Skeletal muscle tissue (tissue), 4 donors: ENCODE measurements around the gene SEPTIN5. TPM values are rescaled to one million over a fixed set of nuclear protein-coding genes. Genes with fewer than 3 reads are reported as not detected.
A peak's percentile ranks its signal among the peaks of the same experiment; 100 is the strongest.

Experiments
- H3K27ac ChIP-seq: one replicate; pipeline ENCODE4 v1.7.0; 2013; ENCODE audit warnings: mild to moderate bottlenecking, low read depth, low read length, inconsistent platforms
- H3K27me3 ChIP-seq, 3 donors: one replicate each; pipeline ENCODE4 v1.7.0; 2013; ENCODE audit warnings: low read length in 3 of 3; ENCODE audit not compliant: control insufficient read depth in 3 of 3, insufficient read depth in 3 of 3
- H3K36me3 ChIP-seq, 3 donors: one replicate each; pipeline ENCODE4 v1.7.0; 2013; ENCODE audit warnings: low read length in 3 of 3; ENCODE audit not compliant: control insufficient read depth in 3 of 3, insufficient read depth in 3 of 3
- H3K4me1 ChIP-seq, 3 donors: one replicate each; pipeline ENCODE4 v1.7.0; 2013; ENCODE audit warnings: low read length in 3 of 3, mild to moderate bottlenecking in 3 of 3; ENCODE audit not compliant: control insufficient read depth in 3 of 3, insufficient read depth in 3 of 3
- H3K4me3 ChIP-seq, 3 donors: one replicate each; pipeline ENCODE4 v1.7.0; 2013; ENCODE audit warnings: low read length in 3 of 3
- H3K9ac ChIP-seq, 3 donors: one replicate each; pipeline ENCODE4 v1.7.0; 2013; ENCODE audit warnings: low read length in 3 of 3, mild to moderate bottlenecking in 3 of 3, moderate library complexity in 2 of 3, low read depth in 1 of 3
- H3K9me3 ChIP-seq, 3 donors: one replicate each; pipeline ENCODE4 v1.7.0; 2013; ENCODE audit warnings: low read length in 3 of 3; ENCODE audit not compliant: control insufficient read depth in 3 of 3
- total RNA-seq: library from RNA; depleted of rRNA; stranded (reverse); fragments of >200 nt; gene quantifications from one replicate; pipeline ENCODE4 v1.2.3, GENCODE V29; 2014
- donor health status: Osteomylitis.

Gene SEPTIN5
- total RNA-seq, 1 donor from 2014 or later = 28.7 TPM

GRCh38 chr22:19680911-19681862, 33.1 kb upstream of the SEPTIN5 start:
- H3K9me3 ChIP-seq = no peaks in the 10 kb centered on the region
- H3K4me3 ChIP-seq = no peak overlapping the region
- H3K27me3 ChIP-seq = peaks cover 4 to 12% (median 7%) of the 10 kb centered on the region in 3 donors
- H3K36me3 ChIP-seq = no peaks in the 10 kb centered on the region
- no peak overlapping the region for H3K9ac ChIP-seq
- H3K4me1 ChIP-seq = peaks cover 0 to 5% (median 3%) of the 10 kb centered on the region in 3 donors
- no peak overlapping the region for H3K27ac ChIP-seq

DNA sequence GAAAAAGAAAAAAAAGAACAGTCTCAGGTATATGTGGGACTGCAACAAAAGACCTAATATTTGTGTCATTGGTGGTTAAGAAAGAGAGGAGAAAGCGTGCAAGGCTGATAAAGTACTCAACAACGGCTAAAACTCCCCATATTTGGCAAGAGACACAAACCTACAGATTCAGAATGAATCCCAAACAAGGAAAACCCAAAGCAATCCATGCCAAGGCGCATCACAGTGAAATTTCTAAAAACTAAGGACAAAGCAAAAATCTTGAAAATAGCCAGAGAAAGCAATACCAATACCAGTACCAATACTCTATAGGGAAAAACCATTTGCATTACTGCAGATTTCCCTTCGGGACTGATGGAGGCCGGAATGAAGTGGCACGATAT, 32.4 kb upstream of the SEPTIN5 start:
- H3K9me3 ChIP-seq = no peaks in the 10 kb centered on the region
- no peaks in the 10 kb centered on the region for H3K36me3 ChIP-seq
- H3K4me1 ChIP-seq = peaks cover 0 to 5% (median 3%) of the 10 kb centered on the region in 3 donors
- peaks cover 4 to 12% (median 7%) of the 10 kb centered on the region in 3 donors for H3K27me3 ChIP-seq
- H3K9ac ChIP-seq = no peak overlapping the region
- H3K27ac ChIP-seq = no peak overlapping the region
- H3K4me3 ChIP-seq = no peak overlapping the region

DNA sequence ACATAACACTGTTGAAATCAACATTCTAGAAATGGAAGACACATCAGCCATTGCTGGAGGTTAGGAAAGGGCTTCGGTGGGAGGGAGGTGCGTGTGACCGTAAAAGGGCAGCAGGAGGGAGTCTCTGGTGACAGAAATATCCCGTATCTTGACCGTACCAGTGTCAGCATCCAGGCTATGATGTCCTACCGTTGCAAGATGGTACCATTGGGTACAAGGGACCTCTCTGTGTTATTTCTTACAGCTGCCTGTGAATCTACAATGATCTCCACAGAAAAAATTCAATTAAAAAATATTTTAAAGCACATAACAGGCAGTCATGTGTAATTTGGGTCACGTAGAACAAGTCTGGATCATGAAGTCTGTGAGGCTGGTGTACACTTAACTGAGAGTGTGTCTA, 27.4 kb upstream of the SEPTIN5 start:
- Histone ChIP-seq H3K4me3 (no peak overlapping the region), H3K9ac (no peak overlapping the region), H3K4me1 (peaks cover 0 to 4% (median 0%) of the 10 kb centered on the region in 3 donors), H3K27me3 (peaks cover 0 to 26% (median 15%) of the 10 kb centered on the region in 3 donors), H3K27ac (no peak overlapping the region), H3K9me3 (no peaks in the 10 kb centered on the region), H3K36me3 (no peaks in the 10 kb centered on the region)

GRCh38 chr22:19687561-19688300, 26.6 kb upstream of the SEPTIN5 start:
- Histone ChIP-seq H3K9me3 (no peaks in the 10 kb centered on the region), H3K27me3 (peaks cover 0 to 23% (median 16%) of the 10 kb centered on the region in 3 donors), H3K4me3 (no peak overlapping the region), H3K27ac (no peak overlapping the region), H3K4me1 (peaks cover 0 to 4% (median 0%) of the 10 kb centered on the region in 3 donors), H3K36me3 (no peaks in the 10 kb centered on the region), H3K9ac (no peak overlapping the region)

DNA sequence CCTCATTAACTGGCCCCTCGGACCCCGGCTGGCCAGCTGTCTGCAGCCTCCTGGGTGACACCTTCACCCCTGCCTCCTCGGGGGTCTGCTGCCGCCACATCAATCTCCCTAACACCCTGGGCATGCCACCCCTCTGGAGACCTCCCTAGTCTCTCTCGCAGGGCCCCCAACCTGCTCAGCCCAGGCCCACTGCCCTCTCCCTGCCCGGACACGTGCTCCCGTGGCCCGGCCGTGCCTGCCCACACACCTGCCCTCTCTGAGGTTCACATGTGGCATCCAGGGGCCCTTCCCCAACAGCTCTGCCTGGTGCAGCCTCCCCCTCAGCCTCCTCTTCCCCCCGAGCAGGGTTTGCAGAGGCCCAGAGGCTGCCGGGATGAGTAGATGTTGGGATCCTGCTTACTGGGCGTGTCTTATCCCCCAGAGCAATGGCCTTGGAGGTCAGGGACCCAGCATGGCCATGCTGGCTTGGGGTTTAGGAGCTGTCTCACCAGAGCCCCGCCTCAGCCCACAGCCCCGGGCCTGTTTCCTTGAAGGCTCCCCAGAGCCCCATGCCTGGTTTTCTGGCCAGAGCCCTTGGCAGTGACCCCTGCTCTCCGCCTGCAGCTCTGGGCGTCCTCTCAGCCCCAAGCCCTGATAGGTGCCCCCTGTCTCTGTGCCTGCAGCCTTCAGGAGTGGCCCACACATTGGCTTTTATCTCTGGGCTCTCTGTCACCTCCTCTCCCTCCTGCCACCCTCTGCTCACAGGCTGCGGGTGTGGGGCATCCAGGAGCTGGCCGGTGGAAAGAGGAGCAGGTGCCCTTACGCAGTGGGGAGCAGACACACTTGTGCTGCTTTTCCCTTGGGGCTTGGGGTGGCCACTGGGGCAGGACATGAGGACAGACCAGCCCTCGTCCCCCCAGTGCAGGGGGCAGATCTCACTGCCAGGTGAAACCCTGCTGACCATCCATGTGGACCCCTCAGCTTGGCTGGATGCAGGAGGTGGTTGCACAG, 25.7 kb upstream of the SEPTIN5 start:
- Histone ChIP-seq H3K27me3 (peaks cover 0 to 24% (median 18%) of the 10 kb centered on the region in 3 donors), H3K4me1 (peaks cover 0 to 4% (median 0%) of the 10 kb centered on the region in 3 donors), H3K27ac (no peak overlapping the region), H3K9me3 (no peaks in the 10 kb centered on the region), H3K4me3 (no peak overlapping the region), H3K9ac (no peak overlapping the region), H3K36me3 (no peaks in the 10 kb centered on the region)

DNA sequence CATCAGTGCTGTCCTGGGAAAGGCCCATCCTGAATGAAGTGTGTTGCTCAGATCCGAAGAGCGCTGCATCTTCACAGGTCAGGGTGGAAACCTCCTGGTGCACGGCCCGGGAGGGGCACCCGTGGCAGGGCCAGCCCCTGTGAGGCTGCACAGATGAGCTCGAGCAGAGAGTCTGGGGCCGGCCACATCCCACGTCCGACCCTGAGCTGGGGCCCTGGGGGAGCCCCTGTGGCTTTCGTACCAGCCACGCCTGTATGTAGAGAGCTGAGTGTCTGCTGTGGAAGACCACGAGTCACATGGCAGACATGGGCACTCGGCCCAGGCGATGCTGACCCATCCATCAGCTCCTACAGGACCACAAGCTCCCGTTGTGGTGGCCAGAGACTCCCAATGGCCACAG, 24.9 kb upstream of the SEPTIN5 start:
- peaks cover 0 to 4% (median 0%) of the 10 kb centered on the region in 3 donors for H3K4me1 ChIP-seq
- no peaks in the 10 kb centered on the region for H3K9me3 ChIP-seq
- no peaks in the 10 kb centered on the region for H3K36me3 ChIP-seq
- no peak overlapping the region for H3K9ac ChIP-seq
- H3K27me3 ChIP-seq = peaks cover 0 to 28% (median 19%) of the 10 kb centered on the region in 3 donors
- no peak overlapping the region for H3K4me3 ChIP-seq
- no peak overlapping the region for H3K27ac ChIP-seq

DNA sequence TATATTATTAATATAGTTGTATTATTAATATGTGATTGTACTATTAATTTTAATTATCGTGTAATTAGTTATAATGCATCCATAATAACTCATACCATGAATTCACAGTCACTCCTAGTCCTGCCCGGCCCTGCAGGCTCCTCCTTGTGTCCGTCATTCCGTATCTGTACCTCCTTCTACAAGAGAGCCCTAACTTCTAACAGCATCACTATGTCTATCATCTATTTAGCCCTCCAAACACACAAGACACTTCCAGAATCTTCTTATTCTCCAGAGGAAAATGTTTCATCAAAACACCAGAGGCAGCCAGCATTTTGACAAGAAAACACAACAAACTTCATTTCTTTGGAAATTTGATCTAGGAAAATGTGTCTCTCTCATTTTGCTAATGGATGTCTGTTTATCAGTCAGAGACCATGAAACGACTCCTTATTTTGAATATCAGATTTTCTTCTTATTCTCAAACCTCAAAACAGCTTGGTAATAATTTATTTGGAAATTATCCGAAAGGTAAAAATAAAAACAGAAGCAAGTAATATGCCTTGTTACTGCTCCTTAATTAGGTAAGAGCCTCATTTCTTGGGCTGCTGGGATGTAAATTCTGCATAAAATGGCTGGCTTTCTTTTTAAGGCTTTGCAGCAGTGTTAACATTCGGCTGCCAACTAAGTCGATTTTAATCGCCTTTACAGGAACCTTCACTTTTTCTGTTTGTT, 23.1 kb upstream of the SEPTIN5 start:
- Histone ChIP-seq H3K27ac (peak overlapping the region; percentile 17), H3K36me3 (no peaks in the 10 kb centered on the region), H3K4me3 (peak overlapping the region in 2 of 3 donors; percentile 29 to 46), H3K27me3 (peaks cover 0 to 30% (median 19%) of the 10 kb centered on the region in 3 donors), H3K4me1 (peaks cover 0 to 4% (median 0%) of the 10 kb centered on the region in 3 donors), H3K9me3 (no peaks in the 10 kb centered on the region), H3K9ac (peak overlapping the region in 2 of 3 donors; percentile 1 to 40)

- H3K4me1 ChIP-seq = peaks cover 0 to 4% (median 0%) of the 10 kb centered on the region in 3 donors
- peak overlapping the region in 2 of 3 donors; percentile 1 to 40 for H3K9ac ChIP-seq
- peak overlapping the region; percentile 17 for H3K27ac ChIP-seq
- no peaks in the 10 kb centered on the region for H3K36me3 ChIP-seq
- peak overlapping the region; percentile 9 to 46 (median 29) for H3K4me3 ChIP-seq
- peaks cover 0 to 30% (median 19%) of the 10 kb centered on the region in 3 donors for H3K27me3 ChIP-seq
- no peaks in the 10 kb centered on the region for H3K9me3 ChIP-seq
Observed at GRCh38 chr22:19691721-19692341, 22.5 kb upstream of the SEPTIN5 start.
